Upper lobe of right lung (tissue), 1 donor: ENCODE data around the gene USPL1. TPM values are rescaled to one million over a fixed set of nuclear protein-coding genes. Genes with fewer than 3 reads are reported as not detected.
A peak's percentile ranks its signal among the peaks of the same experiment; 100 is the strongest.

Experiments
- ATAC-seq: fragments of 200-7000 bp; cut with Tn5 transposase; one replicate; pipeline ENCODE4 v1.9.1; 2020; ENCODE audit warnings: mild to moderate bottlenecking, moderate library complexity
- DNase-seq: peaks from one replicate; pipeline ENCODE4 v3.0.0-alpha.2; 2020
- H3K27ac ChIP-seq: fragments of 200-600 bp; one replicate; pipeline ENCODE4 v1.8.0; 2022
- H3K27me3 ChIP-seq: fragments of 200-600 bp; one replicate; pipeline ENCODE4 v1.8.0; 2022; ENCODE audit warnings: mild to moderate bottlenecking
- H3K36me3 ChIP-seq: fragments of 200-600 bp; one replicate; pipeline ENCODE4 v1.8.0; 2022
- H3K4me1 ChIP-seq: fragments of 200-600 bp; one replicate; pipeline ENCODE4 v1.8.0; 2022
- H3K4me3 ChIP-seq: fragments of 200-600 bp; one replicate; pipeline ENCODE4 v1.8.0; 2022; ENCODE audit warnings: mild to moderate bottlenecking
- H3K9me3 ChIP-seq: fragments of 200-600 bp; one replicate; pipeline ENCODE4 v1.8.0; 2022
- intact Hi-C: fragments of 100-400 bp; cut with DNase I; formaldehyde crosslinking; loops from one replicate; pipeline ENCODE4 v1.11.0; 2022
- total RNA-seq: library from RNA; stranded (reverse); fragmentation: NEBNext Ultra II Directional; extraction: Animal tissue kit (Norgen Biotek cat#: 25700); gene quantifications from one replicate; pipeline ENCODE4 v1.2.1, GENCODE V29; 2021
- TF ChIP-seq, protein P1 (sequence below): fragments of 200-600 bp; IDR thresholded peaks from one replicate; pipeline ENCODE4 v1.8.0; 2022; ENCODE audit warnings: antibody characterized with exemption
- donor health status: DM: no; HTN: yes; CAD: no; lungs with severe emphysema.

USPL1 gene
- total RNA-seq, 1 donor from 2014 or later, result 13.1 TPM

DNA sequence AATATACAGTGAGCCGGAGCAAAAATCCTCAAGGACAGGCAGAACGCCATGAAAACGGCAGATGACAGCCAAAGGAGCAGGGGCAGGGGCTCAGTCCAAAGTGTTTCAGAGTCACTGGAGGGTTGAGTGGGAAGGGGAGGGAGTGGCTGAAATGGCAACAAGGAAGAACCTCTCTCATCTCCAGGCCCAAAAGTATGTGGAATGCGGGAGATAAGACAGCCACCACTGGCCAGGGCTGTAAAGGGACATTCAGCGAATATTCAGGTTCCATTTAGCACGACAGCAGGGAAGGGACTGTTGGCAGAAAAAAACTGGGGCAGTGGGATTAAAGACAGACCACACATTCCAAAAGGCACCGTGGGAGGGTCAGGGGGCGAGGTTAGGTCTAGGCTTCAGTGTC, 48.4 kb downstream of the USPL1 start:
- no peak for DNase-seq
- TF ChIP-seq, protein P1, sequence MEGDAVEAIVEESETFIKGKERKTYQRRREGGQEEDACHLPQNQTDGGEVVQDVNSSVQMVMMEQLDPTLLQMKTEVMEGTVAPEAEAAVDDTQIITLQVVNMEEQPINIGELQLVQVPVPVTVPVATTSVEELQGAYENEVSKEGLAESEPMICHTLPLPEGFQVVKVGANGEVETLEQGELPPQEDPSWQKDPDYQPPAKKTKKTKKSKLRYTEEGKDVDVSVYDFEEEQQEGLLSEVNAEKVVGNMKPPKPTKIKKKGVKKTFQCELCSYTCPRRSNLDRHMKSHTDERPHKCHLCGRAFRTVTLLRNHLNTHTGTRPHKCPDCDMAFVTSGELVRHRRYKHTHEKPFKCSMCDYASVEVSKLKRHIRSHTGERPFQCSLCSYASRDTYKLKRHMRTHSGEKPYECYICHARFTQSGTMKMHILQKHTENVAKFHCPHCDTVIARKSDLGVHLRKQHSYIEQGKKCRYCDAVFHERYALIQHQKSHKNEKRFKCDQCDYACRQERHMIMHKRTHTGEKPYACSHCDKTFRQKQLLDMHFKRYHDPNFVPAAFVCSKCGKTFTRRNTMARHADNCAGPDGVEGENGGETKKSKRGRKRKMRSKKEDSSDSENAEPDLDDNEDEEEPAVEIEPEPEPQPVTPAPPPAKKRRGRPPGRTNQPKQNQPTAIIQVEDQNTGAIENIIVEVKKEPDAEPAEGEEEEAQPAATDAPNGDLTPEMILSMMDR, result no peak
- ATAC-seq, result no peak
- intact Hi-C loops, result no loop called here
- Histone ChIP-seq H3K27me3 (no peaks in the 10 kb centered on the region), H3K4me3 (no peak overlapping the region), H3K9me3 (no peaks in the 10 kb centered on the region), H3K27ac (no peak overlapping the region), H3K4me1 (no peaks in the 10 kb centered on the region), H3K36me3 (no peaks in the 10 kb centered on the region)

GRCh38 chr13:30667014-30667413, 49.3 kb downstream of the USPL1 start:
- Histone ChIP-seq H3K27me3 (no peaks in the 10 kb centered on the region), H3K9me3 (no peaks in the 10 kb centered on the region), H3K4me1 (no peaks in the 10 kb centered on the region), H3K27ac (no peak overlapping the region), H3K36me3 (no peaks in the 10 kb centered on the region), H3K4me3 (no peak overlapping the region)
- TF ChIP-seq, protein P1, result no peak
- no peak for ATAC-seq
- intact Hi-C loops, result no loop called here
- DNase-seq, result no peak

DNA sequence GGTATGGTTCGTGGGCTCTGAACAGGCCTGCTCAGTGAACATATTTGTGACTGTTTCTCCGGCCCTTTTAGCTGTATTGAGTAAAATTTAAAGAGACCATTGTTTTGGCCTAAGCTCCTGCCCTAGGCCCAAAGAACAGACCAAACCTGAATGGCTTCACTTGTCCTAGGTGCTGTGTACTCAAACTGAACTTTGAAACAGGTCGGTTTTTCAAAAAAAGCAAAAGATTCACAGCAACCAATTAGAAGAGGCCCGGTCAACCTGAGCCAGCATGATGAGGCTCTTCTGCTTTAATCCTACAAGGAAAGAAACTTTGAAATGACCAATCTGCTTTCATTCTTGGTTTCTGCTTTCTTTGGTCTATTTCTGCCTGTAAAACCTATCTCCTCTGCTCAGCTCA, 50.6 kb downstream of the USPL1 start:
- intact Hi-C loops, result no loop called here
- Histone ChIP-seq H3K4me3 (no peak overlapping the region), H3K27ac (no peak overlapping the region), H3K4me1 (no peaks in the 10 kb centered on the region), H3K36me3 (no peaks in the 10 kb centered on the region), H3K9me3 (no peaks in the 10 kb centered on the region), H3K27me3 (no peaks in the 10 kb centered on the region)
- TF ChIP-seq, protein P1, result no peak
- no peak for ATAC-seq
- no peak for DNase-seq

DNA sequence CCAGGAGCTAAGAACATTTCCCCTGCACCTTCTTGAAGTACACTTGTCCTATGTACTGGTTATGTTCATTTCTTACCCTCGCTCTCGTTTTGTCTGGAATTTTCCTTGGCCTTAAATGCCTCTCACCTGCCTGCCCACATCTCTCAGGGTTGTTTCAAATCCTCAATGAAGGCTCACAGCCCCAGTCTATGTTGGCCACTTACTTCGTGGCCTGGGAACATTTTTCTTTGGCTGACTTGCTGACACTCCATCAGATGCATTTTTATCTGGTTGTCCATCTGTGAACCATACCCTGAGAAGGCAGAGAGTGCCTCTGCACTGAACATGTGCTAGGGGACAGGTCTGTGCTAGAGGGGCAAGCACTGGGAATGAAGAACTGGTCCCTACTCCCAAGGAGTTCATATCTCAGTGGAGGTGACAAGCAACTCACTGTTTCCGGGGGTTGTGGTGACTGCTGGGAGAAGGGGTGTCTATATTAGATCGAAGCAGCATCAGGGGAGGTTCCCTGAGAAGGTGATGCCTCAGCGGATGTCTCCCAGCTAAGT, 53.6 kb downstream of the USPL1 start:
- intact Hi-C loops, result no loop called here
- no peaks in the 10 kb centered on the region for H3K9me3 ChIP-seq
- no peak for DNase-seq
- H3K4me3 ChIP-seq, result no peak overlapping the region
- no peaks in the 10 kb centered on the region for H3K27me3 ChIP-seq
- H3K36me3 ChIP-seq, result no peaks in the 10 kb centered on the region
- H3K27ac ChIP-seq, result no peak overlapping the region
- ATAC-seq, result no peak
- TF ChIP-seq, protein P1, result no peak
- no peaks in the 10 kb centered on the region for H3K4me1 ChIP-seq

DNA sequence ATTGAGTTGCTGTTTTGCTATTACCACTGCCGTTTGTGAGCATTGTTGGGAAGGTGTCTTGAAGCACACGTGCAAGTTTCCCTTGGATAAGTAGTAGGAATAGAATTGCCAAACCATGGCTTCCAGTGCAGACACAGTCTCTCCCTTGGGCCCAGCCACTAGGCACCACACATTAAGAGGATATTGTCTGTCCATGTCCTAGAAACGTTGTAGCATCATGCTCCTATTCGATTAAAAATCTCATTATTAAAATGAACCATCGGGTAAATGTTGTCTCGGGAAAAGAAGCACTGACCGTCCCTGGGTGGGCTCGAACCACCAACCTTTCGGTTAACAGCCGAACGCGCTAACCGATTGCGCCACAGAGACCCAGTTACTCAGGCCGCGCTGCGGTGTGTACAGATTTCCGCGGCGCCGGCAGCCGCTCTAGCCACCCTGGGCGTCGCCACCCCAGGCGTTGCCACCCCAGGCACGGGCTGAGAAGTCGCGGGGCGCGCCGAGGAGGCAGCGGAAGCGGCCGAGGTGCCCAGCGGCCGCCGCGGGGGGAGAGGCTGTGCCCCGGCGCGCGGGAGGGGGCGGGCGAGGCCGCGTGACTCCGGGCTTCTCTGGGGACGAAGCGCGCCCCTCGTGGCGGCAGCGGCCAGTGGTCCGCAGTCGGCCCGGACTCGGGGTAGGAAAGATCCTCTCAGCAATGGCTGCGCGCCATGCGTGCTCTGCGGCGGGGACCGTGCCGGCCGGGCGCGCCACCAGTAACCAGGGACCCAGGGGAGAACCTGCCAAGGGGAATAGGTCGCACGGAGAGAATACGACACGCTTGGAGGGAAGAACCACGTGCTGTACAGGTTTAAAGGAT, 56.2 kb downstream of the USPL1 start:
- DNase-seq (peak; percentile 98), ATAC-seq (peak; percentile 99)
- Histone ChIP-seq H3K27ac (peak overlapping the region; percentile 82), H3K9me3 (no peaks in the 10 kb centered on the region), H3K4me3 (peak overlapping the region; percentile 54), H3K27me3 (no peaks in the 10 kb centered on the region), H3K36me3 (no peaks in the 10 kb centered on the region), H3K4me1 (no peaks in the 10 kb centered on the region)
- intact Hi-C loops, result no loop called here
- TF ChIP-seq, protein P1, result peak; percentile 78
